Spleen (tissue), 11 donors: Measurements from ENCODE around the gene AHI1. TPM values are rescaled to one million over a fixed set of nuclear protein-coding genes. Genes with fewer than 3 reads are reported as not detected.
A peak's percentile ranks its signal among the peaks of the same experiment; 100 is the strongest.

ENCODE experiments used
- DNase-seq: peaks from one replicate; pipeline ENCODE4 v3.0.0-alpha.2; 2020
- H3K27ac ChIP-seq, 8 donors: fragments of 200-600 bp; sonication (generic) in 7 of 8; 1 replicate in 4 of 8; 2 replicates in 4 of 8; pipeline versions ENCODE4 v1.5.0 to v1.8.0; 2016 to 2021; ENCODE audit warnings: inconsistent platforms in 4 of 8, mild to moderate bottlenecking in 4 of 8, moderate library complexity in 1 of 8
- H3K27me3 ChIP-seq, 7 donors: fragments of 200-600 bp; sonication (generic) in 6 of 7; replicated peaks in 1 of 7; 1 replicate in 4 of 7; 2 replicates in 3 of 7; pipeline versions ENCODE4 v1.5.0 to v1.8.0; 2016 to 2021; ENCODE audit warnings: inconsistent platforms in 3 of 7, mild to moderate bottlenecking in 1 of 7
- H3K36me3 ChIP-seq, 6 donors: fragments of 200-600 bp; sonication (generic) in 5 of 6; 1 replicate in 4 of 6; 2 replicates in 2 of 6; pipeline versions ENCODE4 v1.5.0 to v1.8.0; 2016 to 2021; ENCODE audit warnings: inconsistent platforms in 2 of 6
- H3K4me1 ChIP-seq, 6 donors: fragments of 200-600 bp; sonication (generic) in 5 of 6; 1 replicate in 3 of 6; 2 replicates in 3 of 6; pipeline versions ENCODE4 v1.5.0 to v1.8.0; 2016 to 2021; ENCODE audit warnings: inconsistent platforms in 3 of 6
- H3K4me3 ChIP-seq, 8 donors: fragments of 200-600 bp; sonication (generic) in 7 of 8; 1 replicate in 4 of 8; 2 replicates in 4 of 8; pipeline versions ENCODE4 v1.5.0 to v1.8.0; 2016 to 2021; ENCODE audit warnings: inconsistent platforms in 4 of 8, mild to moderate bottlenecking in 4 of 8, moderate library complexity in 2 of 8
- H3K9me3 ChIP-seq, 8 donors: fragments of 200-600 bp; sonication (generic) in 7 of 8; 1 replicate in 4 of 8; 2 replicates in 4 of 8; pipeline versions ENCODE4 v1.5.0 to v1.8.0; 2016 to 2021; ENCODE audit warnings: inconsistent platforms in 4 of 8
- CTCF ChIP-seq, 11 experiments: fragments of 200-600 bp in 7 of 11; fragments of 450-650 bp in 4 of 11; sonication (generic) in 4 of 11; IDR thresholded peaks in 8 of 11; conservative IDR thresholded peaks in 3 of 11; 1 replicate in 7 of 11; 2 replicates in 4 of 11; pipeline versions ENCODE4 v1.4.0 to v1.8.0; 2016 to 2021; ENCODE audit warnings: antibody characterized with exemption in 11 of 11, inconsistent platforms in 4 of 11, mild to moderate bottlenecking in 1 of 11
- POLR2A ChIP-seq, 3 donors: fragments of 450-650 bp; IDR thresholded peaks; one replicate each; pipeline ENCODE4 v1.5.1; 2017; ENCODE audit warnings: antibody characterized with exemption in 3 of 3, mild to moderate bottlenecking in 1 of 3
- POLR2AphosphoS5 ChIP-seq, 3 donors: sonication (generic); formaldehyde crosslinking; IDR thresholded peaks; one replicate each; pipeline ENCODE4 v1.5.1; 2017; ENCODE audit warnings: antibody characterized with exemption in 3 of 3
- WGBS, 5 donors: extraction: QIAGEN DNeasy Blood & Tissue Kit in 3 of 5; methylation state at CpG; one replicate each; pipeline versions ENCODE4 v1.1.5 to v1.1.7; 2013 to 2018; 5-methylcytosine and 5-hydroxymethylcytosine counted together
- intact Hi-C: fragments of 100-400 bp; cut with DNase I; formaldehyde crosslinking; loops from one replicate; pipeline ENCODE4 v1.15.0; 2023; ENCODE audit warnings: low total_unique reads
- polyA plus RNA-seq, 3 donors: library from polyadenylated mRNA; stranded (reverse); fragments of 200-250 nt; gene quantifications; one replicate each; pipeline ENCODE4 v1.2.1, GENCODE V29; 2013
- total RNA-seq, 7 donors: library from RNA; depleted of rRNA in 3 of 7; stranded (reverse); fragments of >200 nt in 3 of 7; fragmentation: NEBNext Ultra II Directional in 4 of 7; extraction: Animal tissue kit (Norgen Biotek cat#: 25700) in 4 of 7; gene quantifications; one replicate each; pipeline versions ENCODE4 v1.1.0 to v1.2.1, GENCODE V29; 2016 to 2021
- donor health status: healthy with polysubstance abuse.
- donor health status: DM: no; HTN: no; CAD: no; lungs with moderate emphysema.
- donor health status: DM: no; HTN: no; CAD: no.
- donor health status: Bipolar disorder and iron deficiency.
- donor health status: healthy.
- donor health status: DM: no; HTN: no; CAD: no.
- donor health status: DM: yes; HTN: yes; CAD: no.

The AHI1 gene
- total and polyA plus RNA-seq, 10 donors, result 3.6 to 21.8 (median 16.9) TPM

- no peaks in the 10 kb centered on the region for H3K36me3 ChIP-seq
- H3K9me3 ChIP-seq, result no peaks in the 10 kb centered on the region
- peaks cover 0 to 6% (median 0%) of the 10 kb centered on the region in 6 donors for H3K4me1 ChIP-seq
- DNase-seq, result no peak
- H3K27me3 ChIP-seq, result no peaks in the 10 kb centered on the region
- H3K4me3 ChIP-seq, result no peak overlapping the region
- intact Hi-C loops, result no loop called here
- TF ChIP-seq CTCF (IDR thresholded peaks at IDR 0.05 in 8 of 11, conservative IDR thresholded peaks at IDR 0.05 in 3 of 11) (no peak), POLR2AphosphoS5 (IDR thresholded peaks at IDR 0.05) (no peak), POLR2A (IDR thresholded peaks at IDR 0.05) (no peak)
- H3K27ac ChIP-seq, result no peak overlapping the region
- WGBS, 5 donors, result 77 to 92% (median 87%) methylated on average over 4 of the region's 4 CpGs
Observed at GRCh38 chr6:135311446-135312200, 185.9 kb downstream of the AHI1 start.

GRCh38 chr6:135310291-135310690 lies 187.2 kb downstream of the AHI1 start:
- 30 to 73% (median 43%) methylated on average over 1 of the region's 1 CpG for WGBS, 5 donors
- DNase-seq, result no peak
- no peak for TF ChIP-seq CTCF (IDR thresholded peaks at IDR 0.05 in 8 of 11, conservative IDR thresholded peaks at IDR 0.05 in 3 of 11)
- TF ChIP-seq POLR2A (IDR thresholded peaks at IDR 0.05), result no peak
- TF ChIP-seq POLR2AphosphoS5 (IDR thresholded peaks at IDR 0.05), result no peak
- no peaks in the 10 kb centered on the region for H3K27me3 ChIP-seq
- no peak overlapping the region for H3K27ac ChIP-seq
- intact Hi-C loops, result no loop called here
- no peaks in the 10 kb centered on the region for H3K36me3 ChIP-seq
- peaks cover 0 to 12% (median 0%) of the 10 kb centered on the region in 6 donors for H3K4me1 ChIP-seq
- H3K4me3 ChIP-seq, result no peak overlapping the region
- no peaks in the 10 kb centered on the region for H3K9me3 ChIP-seq

- Histone ChIP-seq H3K27me3 (no peaks in the 10 kb centered on the region), H3K4me1 (peaks cover 0 to 12% (median 0%) of the 10 kb centered on the region in 6 donors), H3K4me3 (no peak overlapping the region), H3K27ac (peak overlapping the region in 1 of 8 donors; percentile 26), H3K9me3 (peaks cover 0 to 4% (median 0%) of the 10 kb centered on the region in 8 donors), H3K36me3 (peaks cover 0 to 17% (median 0%) of the 10 kb centered on the region in 6 donors)
- WGBS, 5 donors, result 48 to 60% (median 54%) methylated on average over 5 of the region's 5 CpGs
- DNase-seq, result no peak
- intact Hi-C loops, result no loop called here
- no peak for TF ChIP-seq CTCF (IDR thresholded peaks at IDR 0.05 in 8 of 11, conservative IDR thresholded peaks at IDR 0.05 in 3 of 11)
- TF ChIP-seq POLR2AphosphoS5 (IDR thresholded peaks at IDR 0.05), result no peak
- no peak for TF ChIP-seq POLR2A (IDR thresholded peaks at IDR 0.05)
Observed at GRCh38 chr6:135306740-135307420, 190.7 kb downstream of the AHI1 start.

GRCh38 chr6:135306166-135306565 lies 191.4 kb downstream of the AHI1 start:
- H3K4me3 ChIP-seq, result no peak overlapping the region
- intact Hi-C loops, result no loop called here
- 80 to 97% (median 85%) methylated on average over 2 of the region's 2 CpGs for WGBS, 5 donors
- no peak for DNase-seq
- peaks cover 0 to 4% (median 0%) of the 10 kb centered on the region in 8 donors for H3K9me3 ChIP-seq
- peaks cover 0 to 19% (median 0%) of the 10 kb centered on the region in 6 donors for H3K36me3 ChIP-seq
- H3K27me3 ChIP-seq, result no peaks in the 10 kb centered on the region
- H3K4me1 ChIP-seq, result peaks cover 0 to 12% (median 0%) of the 10 kb centered on the region in 6 donors
- TF ChIP-seq POLR2AphosphoS5 (IDR thresholded peaks at IDR 0.05) (no peak), CTCF (IDR thresholded peaks at IDR 0.05 in 8 of 11, conservative IDR thresholded peaks at IDR 0.05 in 3 of 11) (no peak), POLR2A (IDR thresholded peaks at IDR 0.05) (no peak)
- H3K27ac ChIP-seq, result peak overlapping the region in 1 of 8 donors; percentile 26
